HG03066 (cell line): Measurements from ENCODE around the gene UFD1.

Experiments used
- ATAC-seq: cut with Tn5 transposase; IDR thresholded peaks from one replicate; pipeline ENCODE4 v1.9.1; 2021; ENCODE audit warnings: low read depth; ENCODE audit not compliant: unreplicated experiment

Gene UFD1

DNA sequence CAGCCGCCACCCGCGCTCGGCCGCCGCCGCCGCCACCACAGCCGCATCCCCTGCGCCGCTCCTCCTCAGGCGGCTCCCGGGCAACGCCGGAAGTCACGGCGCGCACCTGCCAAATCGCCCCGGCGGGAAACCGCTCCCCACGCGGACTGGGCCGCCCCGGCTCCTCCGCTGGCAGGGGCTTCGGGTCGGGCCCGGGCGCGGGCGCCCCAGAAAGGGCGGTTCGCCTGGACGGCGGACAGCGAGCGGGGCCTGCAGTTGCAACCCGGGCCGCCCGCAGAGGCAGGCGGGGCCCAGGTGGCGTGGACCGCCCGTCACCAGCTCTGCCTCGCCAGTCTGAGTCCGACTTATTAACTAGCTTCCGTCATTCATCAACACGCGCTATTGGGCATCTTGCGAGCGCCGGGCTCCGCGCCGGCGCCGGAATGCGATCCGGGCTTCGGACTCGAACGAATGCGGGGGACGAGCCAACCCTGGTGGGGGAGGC, 47.3 kb downstream of the UFD1 start, which contains the start of gene HIRA:
Gene HIRA (minus strand): TSS at position 85 of the 484 bp plus-strand sequence. CDS start 257 bp downstream, outside the sequence.
- ATAC-seq = peak; percentile 39

DNA sequence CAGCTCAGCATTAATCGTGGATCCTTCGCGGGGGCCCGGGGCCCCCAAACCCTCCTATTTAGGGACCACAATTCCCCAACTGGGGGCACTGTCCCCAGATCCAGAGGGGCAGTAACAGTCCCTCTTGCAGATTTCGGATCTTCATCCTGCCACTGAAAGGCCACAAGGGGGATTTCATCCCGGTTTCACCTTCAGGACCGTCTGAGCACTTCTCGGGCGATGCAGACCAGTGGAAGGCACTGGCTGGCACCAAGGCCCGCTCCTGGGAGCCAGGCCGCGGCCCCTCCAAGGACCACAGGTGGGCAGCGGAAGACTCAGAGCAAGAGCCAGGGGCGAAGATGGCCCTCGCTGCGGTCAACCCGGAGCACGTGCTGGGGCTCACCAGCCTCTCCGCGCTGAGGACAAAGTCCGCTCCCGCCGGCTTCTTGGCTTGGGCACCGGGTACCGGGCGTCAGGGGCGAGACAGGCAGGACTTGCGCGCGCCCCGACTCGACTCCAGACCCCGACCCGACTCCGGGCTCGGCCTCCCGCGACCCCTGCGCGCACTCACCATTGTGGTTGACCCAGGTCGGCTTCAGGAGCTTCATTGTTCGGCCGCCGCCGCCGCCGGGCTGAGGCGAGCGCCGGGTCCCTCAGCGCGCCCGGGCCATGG, 48.0 kb downstream of the UFD1 start:
- ATAC-seq = peak; percentile 4

DNA sequence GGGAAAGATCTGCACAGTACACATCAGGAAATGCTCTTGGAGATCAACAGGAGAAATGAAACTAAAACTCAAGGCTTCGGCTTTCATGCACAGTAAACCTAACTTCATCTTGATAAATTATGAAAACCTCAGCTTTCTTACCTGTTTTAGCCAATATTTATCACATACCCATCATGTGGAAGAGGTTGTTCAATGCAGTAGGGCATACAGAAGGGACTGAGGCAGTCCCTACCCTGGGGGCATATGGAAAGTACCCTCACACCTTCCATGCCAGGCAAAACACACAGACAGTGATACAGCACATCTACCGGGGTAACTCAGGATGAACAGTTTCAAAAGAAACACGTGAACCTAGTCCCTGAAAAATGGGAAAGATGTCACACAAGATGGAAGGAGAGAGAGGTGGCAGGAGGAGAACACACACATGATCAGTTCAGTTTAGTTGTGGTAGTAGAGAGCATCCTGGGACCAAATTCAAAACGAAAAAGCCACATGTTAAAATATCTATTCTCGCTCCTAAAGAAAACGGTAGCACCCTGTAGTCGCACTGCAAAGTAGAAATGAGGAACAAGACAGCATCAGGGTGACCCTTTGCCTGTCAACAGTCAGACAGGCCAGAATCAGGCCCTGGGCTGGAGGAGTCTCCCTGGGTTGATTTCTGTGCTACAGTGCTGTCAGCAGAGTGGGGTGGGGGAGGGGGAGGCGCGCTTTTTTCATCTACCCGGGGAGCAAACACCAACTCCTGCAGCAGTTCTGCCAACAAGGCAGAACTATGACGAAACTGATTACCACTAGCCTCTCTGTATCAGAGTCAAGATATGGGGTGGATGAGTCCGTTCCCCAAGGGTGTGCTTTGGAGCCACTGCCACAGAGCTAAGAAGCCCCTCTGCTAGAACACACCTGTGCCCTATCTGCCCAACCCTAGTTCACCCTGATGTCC, 48.8 kb downstream of the UFD1 start:
- no peak for ATAC-seq

DNA sequence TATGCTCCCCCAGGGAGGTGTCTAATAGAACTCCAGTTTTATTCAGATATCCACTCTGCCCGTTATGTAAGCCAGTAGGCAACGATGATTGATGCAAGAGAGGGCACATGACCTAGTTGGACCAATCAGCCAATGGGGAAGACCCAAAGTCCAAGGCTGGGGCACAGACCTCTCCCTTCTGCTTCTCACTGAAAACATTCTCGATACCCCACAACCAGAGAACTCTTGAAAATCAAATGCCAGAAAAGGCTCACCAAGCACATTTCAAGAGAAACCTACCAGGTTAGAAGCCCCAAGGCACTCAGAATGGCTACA, 54.9 kb downstream of the UFD1 start:
- no peak for ATAC-seq

DNA sequence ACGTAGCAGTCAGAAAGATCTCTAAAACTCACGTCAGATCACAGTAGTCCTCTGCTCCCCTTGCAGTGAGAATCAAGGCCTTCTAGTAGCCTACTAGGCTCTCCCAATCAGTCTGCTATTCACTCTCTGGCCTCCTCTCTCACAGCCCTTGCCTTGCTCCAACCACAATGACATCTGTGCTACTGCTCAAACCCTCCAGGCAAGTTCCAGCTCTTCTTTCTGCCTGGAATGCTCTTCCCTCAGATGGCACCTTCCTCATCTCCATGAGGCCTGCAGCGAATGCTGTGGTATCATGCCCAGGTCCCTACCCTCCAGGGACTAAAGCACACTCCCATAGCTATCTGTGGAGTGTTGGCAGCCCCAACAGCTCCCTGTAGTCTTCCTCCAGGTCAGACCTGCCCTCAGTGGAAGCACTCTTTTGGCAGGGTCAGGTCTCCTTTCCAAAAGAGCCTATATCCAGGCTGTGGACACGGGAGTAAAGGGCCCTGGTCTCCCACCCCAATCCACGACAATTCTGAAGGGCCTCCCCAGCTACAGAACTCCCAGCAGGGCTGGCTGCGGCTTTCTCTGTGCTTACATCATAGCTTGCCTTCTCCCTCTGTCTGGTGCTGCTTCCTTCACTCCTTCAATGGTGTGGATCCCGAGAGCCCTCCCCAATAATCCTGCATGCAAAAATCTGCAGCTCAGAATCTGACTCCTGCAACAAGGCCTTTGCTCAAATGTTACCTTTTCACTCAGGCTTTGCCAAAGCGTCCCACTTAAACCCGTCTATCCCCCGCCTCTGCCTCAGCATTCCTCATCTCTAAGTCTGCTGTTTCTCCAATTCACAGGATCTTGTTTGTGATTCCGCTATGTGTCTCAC, 56.3 kb downstream of the UFD1 start:
- no peak for ATAC-seq

DNA sequence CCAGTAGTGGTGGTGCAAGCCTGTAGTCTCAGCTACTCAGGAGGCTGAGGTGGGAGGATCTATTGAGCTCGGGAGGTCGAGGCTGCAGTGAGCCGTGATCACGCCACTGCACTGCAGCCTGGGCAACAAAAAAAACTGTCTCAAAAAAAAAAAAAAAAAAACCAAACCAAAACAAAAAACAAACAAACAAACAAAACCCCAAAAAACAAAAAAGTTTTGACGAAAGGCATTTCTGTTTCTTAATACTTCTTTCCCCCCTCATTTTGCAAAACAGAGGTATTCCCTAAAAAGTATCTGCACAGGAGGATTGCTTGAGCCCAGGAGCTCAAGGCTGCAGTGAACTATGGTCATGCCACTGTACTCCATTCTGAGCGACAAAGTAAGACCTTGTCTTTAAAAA, 58.7 kb downstream of the UFD1 start:
- no peak for ATAC-seq

DNA sequence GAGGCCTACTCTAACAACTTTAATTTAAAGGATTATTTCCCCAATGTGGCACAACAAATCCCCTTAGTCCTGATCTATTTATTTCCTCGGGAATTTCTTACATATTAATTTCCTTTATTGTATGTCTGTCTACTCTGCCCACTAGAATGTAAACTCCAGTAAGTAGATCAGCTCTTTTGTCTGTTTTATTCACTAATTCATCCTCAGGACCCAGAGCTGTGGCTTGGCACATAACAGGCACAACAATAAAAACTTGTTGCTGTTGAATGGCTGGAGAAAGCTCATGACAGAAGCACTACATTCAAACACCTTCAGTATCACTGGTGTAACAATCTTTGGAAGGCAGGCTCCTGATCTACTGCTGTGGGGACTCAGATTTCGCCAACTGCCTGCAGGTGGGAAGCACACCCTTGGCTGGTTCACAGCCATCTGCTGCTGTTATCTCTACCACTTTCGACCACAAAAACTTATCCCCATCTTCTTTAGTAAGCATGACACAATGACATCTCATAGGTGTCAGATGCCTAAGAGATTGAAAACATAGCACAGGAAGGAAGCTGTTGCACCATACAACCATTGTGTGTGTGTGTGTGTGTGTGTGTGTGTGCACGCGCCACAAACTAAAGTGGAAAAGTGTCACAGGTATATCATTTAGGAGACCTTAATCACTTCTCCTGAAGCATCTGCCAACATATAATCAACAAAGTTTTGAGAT, 59.4 kb downstream of the UFD1 start:
- ATAC-seq = no peak

DNA sequence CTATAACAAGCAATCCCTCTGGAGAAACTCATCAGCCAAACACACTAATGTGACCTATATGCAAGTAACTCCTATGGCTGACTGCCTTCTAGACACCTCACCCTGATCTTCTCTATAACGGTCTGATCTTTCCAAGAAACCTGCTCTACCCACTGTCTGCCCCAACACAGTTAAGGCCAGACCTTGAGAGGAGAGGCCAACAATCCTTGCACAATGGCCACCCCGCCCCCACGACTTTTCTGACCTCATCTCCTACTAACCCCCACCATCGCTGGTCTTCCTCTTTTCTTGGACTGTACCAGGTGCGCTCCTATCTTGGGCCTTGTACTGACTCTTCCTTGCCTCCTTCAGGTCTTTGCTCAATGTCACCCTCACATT, 59.9 kb downstream of the UFD1 start:
- ATAC-seq = no peak

DNA sequence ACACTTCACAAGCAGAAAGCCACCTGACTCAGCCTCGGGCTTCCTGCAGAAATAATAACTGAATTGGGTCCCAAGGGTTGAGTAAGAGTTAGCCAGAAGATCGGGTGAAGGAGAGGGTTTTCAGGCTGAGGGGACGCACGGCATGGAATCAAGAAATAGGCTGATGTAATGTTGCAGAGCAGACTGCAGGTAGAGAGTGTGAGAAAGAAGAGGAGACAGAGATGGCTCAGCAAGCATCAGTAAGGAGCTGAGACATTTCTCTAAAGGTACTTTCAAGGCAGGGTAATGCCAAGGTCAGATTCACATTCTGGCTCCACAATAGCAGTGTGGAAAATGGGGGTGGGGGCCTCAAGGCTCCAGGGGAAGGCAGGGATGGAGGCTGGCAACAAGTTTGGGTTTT, 66.1 kb downstream of the UFD1 start:
- ATAC-seq = no peak

DNA sequence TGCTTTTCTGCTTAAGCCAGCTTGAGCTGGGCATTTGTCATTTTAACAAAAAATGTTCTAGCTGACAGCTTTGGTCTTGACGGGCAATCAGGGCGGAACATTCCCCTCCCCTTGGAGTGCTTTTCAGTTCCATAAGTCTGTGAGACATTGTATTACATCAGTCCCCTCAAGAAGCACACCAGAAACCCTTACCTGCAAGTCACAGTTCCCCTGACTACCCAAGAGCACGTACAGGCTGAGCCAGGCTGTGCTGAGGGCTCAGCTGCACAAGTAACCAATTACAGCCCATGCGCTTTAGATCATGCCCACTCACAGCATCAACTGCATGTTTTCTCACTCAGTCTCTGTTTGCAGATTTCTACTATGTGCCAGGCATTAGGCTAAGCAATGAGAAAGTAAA, 66.5 kb downstream of the UFD1 start:
- ATAC-seq = no peak

DNA sequence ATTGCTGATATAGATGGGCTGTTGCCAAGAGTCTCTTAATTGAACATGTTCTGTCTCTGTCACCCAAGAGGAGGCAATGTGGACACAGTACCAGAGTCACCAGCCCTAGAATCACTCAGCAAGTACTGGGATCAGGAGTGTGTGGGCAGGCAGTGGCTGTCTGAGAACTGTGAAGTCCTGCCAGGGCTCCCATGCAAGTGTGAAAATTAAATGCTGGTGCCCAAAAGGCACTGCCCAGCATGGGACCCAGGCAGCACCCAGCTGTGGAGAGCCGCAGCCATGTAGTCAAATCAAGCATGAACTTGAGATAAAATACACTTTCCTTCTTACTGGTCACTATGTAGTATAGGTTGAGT, 67.3 kb downstream of the UFD1 start:
- no peak for ATAC-seq

DNA sequence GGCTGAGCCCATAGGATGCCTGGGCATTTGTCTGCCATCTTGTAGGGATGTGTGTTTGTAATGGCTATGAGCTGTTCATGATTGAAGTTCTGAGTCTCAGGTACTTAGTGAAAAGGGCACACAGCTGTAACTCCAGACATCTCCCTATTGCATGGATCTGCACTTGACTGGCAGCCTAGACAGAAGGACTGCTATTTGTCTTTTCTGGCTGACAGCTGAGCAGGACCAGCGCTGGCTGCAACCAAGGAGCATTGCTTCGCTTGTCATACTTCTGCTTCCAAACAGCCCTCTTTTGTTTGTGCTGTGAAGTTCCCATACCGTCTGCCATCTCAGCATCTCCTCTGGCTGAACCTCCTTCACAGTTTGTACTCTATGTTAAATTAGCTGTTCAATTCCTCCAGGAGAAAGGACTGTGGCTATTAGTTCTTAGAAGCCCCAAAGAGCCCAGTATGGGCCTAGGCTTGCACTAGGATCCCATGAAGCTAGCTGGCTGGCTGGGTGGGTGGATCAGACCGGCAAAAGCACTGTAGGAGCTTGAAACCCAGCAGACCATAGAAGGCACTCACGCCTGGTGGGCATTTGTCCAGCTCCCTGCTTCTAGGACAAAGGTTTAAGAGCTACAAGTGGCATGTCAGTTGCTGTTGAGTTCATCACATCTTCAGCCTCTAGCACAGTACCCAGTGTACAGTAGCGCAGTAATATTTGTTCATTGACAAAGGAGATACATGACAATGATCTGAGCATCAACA, 67.9 kb downstream of the UFD1 start:
- ATAC-seq = no peak

DNA sequence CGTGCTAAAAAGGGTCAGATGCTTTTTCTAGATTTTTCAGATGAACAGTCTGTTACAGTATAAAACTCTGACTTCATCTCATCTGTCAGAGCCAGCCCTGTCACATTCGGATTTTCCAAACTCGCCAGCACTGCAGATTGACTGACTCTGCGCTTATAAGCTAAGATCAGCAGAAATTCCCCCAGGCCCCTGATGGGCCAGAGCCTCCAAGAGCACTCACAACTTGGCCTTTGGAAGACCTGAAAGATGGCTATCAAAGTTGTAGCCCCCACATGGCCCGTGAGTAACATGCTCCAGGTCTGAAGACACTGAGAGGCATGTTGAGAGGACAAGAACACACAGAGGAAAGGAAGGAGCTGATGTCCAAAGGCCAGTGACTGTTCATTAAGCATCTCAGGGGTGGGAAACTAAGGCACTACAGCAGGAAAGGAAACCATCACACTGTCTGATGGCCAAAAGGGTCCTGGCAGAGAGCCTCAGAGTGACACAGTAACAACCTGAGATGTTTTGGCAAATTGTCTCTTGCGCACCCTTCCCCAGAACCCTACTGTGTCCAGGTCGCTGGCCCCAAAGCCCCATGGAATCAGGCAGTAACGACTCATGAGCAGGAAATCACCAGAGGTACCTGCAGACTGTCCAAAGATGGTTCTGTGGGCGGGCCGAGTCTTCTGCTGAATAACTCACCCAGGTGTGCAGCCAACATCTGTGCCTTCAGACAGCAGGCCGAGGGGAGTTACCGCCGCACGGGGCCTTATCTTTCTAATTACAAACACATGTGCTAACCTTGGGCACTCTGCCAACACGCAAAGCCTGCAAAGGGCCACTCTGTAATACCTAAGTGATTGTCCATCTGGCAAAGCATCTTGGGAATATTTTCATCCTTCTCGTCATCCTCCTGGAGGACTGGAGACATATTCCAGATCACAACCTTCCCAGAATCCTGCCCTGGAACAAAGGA, 71.1 kb downstream of the UFD1 start:
- ATAC-seq = no peak

DNA sequence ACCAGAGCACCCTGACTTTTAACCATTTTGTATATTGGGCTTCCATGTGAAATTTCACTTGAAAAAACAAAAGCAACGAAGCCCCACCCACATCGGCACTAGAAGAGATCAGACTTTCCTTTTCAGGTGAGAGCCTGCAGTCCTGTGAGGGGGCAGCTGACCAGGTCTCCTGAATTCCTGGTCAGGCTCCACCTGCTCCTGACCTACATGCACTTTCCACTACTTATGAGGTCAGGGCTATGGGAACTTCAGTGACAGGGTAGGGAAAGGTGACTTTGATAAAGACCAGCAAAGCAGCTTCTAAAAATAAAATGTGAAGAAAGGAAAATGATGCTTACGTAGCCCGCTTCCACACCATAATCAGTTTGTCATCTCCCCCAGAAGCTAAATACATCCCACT, 72.1 kb downstream of the UFD1 start:
- no peak for ATAC-seq

DNA sequence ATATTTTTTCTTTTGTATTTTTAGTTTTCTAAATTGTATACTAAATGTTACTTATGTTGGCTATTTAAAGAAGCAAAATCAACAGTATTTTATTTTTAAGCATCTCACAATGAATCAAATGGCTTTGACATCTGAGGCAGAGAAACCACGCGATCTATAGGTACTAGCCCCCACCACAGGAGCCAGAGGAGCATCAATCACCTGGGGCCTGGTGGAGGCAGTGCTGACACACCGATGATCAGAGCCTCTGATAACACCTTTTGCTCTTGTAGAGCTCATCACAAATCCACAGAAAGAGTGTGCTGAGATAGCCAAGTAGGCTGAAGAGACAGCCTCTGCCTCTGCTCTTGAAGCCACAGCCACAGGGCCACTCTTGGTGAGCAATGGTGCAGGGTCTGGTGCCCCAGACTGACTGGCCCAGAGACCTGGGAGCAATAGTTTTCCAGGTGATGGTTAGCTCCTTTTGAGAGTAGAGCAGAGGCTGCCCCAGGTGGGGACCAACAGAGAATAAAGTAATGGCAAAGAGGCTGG, 72.6 kb downstream of the UFD1 start:
- no peak for ATAC-seq

DNA sequence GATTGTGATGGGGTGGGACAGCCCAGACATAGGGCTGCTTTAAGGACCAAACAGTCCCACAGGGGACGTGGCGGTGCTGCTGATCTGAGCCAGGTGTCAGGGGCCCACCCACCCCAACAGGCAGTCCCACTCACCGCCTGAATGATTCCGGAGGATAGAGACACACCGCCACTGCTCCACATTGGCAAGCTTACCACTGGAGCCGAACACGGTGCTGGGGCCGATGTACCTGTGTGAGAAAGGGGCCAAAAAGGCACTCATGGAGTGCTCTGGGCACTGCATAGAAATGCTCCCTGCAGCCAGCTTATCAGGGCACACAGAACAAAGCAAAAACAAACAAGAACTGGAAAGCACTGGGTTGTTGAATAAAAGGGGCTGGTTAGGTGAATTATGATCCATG, 73.3 kb downstream of the UFD1 start:
- ATAC-seq = no peak

DNA sequence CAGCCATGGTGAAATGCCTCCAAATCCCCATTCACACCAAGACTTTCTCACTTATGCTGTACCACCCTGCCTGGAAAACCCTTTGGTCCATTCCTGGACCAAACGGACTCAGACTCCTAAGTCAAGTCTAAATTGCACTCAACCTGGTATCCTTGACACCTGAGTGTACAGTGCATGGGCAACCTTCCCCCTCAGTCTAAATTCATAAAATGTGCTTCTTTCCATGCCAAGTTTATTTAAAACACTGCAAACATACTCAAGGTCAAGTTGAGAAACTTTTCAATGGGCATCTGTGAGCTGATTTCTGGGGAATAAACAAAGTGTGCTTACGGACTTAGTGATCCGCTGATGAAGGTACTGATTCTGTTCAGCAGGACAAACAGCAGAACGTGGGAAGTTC, 73.9 kb downstream of the UFD1 start:
- no peak for ATAC-seq

DNA sequence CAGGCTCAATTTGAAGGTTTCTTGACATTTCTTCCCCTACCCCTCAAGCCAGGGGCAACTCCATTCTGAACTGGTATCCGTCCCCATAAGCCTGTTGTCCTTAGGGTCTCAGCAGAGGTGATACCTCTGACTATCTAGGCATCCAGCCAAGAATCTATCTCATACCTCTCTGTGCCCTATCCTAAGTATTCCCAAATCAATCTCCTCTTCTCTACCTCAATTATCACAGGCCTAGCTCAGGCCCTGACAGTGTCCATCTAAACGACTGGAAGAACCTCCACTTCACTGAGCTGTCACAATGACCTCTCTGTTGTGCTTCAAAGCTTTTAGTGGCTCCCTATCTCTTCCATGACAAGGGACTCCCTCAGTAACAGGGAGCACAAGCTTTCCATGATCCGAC, 74.3 kb downstream of the UFD1 start:
- ATAC-seq = no peak
